GM18508 (cell line): Measurements from ENCODE around the gene GRIP2.
"Not testable (repeated sequence)": the region's sequence is repeated elsewhere in the genome, so short reads cannot be mapped to it uniquely, and the experiment has no call there.

Experiments
- ATAC-seq: cut with Tn5 transposase; IDR thresholded peaks from one replicate; pipeline ENCODE4 v1.9.1; 2021; ENCODE audit warnings: moderate number of reproducible peaks; ENCODE audit not compliant: insufficient read depth, unreplicated experiment

GRIP2 gene

DNA sequence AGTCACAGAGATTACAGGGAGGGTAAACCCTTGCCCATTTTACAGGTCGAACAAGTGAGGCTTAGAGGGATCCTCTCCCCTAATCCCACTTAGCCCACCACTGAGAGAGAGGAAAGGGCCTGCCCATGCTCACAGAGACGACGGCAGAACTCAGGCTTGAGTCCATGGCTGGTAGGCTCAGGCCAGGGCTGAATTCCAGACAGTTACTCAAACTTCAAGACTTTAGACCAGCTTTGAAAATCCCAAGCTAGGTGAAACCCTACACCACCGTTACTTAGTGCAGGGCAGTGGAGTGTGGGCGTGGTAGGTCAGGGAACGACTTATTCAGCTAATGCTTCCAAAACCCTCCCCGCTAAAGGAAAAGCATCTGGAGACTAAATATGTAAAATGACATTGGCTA lies 16.4 kb downstream of the GRIP2 start:
- no peak for ATAC-seq

DNA sequence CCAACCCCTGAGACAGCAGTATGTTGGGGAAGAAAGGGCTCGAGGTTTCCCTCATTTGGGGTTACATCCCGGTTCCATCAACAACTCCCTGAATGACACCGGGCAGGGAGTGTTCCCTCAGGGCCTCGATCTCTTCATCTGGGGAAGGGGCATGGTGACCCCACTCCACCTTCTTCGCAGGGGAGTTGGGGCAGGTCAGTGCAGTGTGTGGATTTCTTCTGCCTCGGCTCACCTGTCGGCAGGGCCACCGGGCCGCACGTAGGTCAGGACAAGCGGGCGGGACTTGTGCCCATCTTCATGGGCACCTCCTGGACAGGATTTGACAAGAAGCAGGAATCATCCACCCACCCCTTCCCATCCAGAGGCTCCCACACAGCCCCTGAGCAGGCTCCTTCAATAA lies 17.4 kb downstream of the GRIP2 start:
- ATAC-seq, result no peak

DNA sequence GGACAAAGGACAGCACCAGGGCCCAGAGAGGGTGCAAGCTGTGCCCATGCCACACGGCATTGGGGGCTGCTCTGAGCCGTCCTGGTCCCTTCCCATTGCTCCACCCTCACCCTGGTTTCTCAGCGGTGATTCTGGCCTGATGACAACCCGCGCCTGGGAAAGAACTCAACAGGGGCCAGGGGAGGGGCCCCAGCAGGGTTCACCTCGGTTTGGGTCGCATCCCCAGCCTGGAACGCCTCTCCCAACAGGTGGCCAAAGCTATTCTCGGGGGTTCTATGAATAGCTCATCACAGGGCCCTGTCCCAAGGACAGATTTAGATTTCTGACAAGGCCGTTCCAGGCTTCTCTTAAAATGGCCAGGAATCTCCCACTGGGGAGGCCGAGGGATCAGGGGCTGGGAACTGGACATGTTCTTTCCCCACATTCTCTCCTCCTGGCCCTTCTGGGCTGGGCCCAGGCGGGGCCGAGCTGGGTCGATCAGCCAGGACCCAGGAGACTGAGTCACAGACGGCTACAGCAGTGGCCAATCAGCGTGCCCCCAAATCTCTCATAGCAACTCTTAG lies 17.9 kb downstream of the GRIP2 start:
- no peak for ATAC-seq

DNA sequence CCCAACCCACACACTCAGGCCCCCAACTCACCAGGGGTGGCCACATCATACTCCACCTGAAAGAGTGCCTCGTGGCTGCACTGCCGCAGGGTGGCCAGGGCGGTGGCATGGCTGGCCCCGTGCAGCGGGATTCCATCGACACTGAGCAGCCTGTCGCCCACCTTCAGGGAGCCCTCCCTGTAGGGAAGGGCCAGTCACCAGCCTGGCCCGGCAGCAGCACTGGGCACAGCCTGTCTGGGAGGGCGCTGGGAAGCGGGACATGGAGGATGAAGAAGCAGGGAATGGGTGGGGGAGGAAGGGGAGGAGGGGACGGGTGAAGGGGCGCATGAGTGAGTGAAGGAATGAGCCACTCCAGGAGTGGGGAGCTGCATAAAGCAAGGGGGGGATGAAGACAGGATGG lies 18.5 kb downstream of the GRIP2 start:
- no peak for ATAC-seq

DNA sequence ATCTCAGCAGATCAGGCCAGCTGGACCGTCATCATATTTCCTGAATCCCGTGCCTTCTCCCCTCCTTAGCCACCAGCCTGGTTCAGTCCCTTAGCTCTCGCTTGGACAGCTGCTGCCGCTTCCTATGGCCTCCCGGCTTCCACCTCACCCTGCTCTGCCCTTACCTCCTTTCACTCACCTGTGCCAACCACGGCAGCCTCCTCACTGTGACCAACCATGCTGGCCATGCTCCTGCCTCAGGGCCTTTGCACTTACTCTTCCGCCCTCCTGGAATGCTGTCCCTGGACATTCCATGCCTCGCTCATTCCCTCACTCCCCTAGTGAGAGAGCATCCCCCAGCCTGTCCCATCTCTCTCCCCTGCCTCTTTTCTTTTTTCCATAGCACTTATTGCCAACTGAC lies 19.2 kb downstream of the GRIP2 start:
- ATAC-seq, result no peak

DNA sequence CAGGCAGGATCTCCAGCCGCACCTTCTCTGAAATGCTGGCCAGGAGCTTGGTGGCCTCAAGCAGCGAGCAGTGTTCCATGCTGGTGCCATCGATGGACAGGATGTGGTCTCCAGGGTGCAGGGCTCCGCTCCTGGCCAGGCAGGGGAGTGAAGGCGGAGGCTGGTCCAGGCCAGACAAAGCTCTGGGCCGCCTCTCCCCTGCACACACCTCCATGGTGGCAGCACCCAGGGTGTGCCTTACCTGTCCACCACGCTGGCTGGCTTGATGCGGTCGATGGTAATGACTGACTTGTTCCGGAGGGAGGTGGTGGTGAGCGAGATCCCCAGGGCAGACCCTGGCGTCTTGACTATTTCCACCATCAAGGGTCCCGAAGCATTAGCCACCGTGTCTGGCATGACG lies 20.0 kb downstream of the GRIP2 start:
- ATAC-seq, result no peak

DNA sequence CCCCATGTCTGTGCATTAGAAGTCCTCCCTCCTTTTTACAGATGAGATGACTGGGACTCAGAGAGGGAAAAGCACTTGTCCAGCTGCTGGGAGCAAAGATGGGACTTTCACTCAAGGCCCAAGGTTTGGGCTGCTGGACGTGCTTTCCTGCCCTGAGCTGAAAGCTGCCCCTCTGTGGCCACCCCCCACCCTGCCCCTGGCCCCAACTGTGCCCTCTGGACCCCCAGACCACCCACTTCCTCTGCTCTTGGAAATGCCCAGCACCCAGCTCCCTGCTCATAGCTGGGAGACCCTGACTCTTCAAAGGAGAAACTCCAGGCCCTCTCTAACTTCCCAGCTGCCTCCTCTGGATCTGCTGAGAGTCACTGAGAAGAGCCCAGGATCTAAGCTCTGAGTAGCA lies 20.7 kb downstream of the GRIP2 start:
- ATAC-seq, result no peak

DNA sequence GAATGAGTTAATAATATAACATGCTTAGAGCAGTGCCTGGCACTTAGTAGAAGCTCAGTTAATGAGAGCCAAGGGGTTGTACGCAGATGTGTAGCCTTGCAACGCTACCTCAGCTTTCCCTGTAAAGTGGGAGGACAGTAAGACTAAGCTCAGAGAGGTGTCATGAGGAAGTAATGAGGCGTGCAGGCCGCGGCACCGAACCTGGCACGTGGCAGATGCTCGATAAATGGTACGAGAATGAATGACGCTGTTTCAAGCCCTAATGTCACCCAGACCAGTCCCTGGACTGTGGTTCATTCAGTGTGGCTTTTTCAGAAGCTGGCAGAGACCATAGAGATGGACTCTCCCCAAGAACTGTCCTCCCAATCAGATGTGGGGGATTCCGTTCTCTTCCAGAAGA lies 21.2 kb downstream of the GRIP2 start:
- ATAC-seq, result no peak

DNA sequence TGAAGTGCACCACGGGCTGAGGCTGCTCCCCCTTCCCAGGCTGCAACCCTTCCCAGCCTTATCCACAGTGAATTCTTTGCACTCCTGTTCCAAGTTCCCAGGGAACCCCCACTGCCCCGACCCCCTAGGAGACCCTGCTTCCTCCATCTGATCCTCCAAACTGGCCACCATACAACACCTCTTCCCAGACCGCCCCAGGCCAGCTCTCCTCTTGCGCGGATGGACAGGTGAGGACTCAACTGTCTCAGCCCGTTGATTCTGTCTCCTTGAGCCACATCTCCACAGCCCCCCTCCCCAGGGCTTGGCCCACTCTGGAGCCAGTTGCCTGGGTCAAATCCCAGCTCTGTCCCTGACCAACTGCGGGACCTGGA lies 21.7 kb downstream of the GRIP2 start:
- ATAC-seq, result no peak

DNA sequence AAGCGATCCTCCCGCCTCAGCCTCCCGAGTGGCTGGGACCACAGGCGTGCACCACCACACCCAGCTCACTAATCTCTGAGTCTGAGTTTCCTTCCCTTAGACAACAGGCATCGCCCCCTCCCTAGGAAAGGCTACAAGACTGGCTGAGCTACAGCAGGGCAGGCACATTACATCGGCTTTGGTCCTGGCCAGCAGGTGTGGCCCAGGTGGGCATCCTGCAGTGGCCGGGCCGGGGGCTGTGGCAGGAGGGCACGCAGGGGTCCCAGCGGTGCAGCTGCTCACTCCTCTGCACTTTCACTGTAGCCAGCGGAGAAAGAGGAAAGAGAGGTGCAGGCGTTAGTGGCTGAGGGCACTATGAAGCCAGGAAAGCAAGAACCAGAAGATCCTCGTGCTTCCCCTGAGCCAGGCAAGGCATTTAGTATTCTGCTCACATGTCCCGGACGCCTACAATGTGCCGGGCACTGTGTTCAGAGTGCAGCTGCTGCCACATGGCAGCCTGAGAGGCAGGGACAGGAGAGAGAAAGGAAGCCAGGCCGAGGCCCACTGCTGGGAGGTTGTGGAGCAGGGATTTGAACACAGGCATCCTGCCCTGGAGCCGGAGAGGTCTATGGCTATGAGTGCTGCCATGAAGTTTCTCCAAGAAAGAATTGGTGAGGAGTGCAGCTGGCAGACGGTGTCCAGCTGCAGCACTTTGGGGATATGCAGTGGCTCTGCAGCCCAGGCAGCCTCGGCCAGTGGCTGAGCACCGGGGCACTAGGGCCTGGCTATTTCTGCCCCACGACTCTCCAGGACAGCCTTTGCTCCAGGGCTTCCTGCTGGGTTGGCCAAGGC lies 22.3 kb downstream of the GRIP2 start:
- ATAC-seq, result no peak

DNA sequence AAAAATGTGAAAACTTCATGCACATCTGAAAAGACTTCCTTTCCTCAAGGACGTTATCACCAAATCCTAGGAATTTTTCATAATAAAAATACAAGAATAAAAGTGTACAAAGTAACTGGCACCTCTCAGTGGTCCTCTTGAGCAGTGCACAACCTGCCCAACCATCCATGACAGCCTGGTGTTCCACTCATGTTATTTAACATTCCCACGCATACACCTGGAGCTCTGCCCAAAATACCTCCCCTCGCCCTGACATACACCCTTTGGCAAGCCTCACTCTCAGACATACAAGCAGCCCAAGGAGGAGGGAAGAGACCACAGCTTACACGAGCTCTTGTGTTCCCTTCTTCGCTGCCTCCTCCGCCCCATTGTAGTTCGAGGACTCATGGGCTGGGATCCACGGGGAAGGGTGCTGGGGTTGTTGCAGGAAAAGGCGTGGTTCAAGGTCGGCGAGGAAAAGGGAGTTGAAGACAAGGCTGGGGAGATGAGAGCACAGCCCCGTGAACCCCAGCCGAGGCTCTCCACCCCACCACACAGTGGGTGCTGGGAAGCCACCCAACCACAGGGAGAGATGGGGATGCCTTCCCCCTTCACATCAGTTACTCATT lies 23.3 kb downstream of the GRIP2 start:
- no peak for ATAC-seq

DNA sequence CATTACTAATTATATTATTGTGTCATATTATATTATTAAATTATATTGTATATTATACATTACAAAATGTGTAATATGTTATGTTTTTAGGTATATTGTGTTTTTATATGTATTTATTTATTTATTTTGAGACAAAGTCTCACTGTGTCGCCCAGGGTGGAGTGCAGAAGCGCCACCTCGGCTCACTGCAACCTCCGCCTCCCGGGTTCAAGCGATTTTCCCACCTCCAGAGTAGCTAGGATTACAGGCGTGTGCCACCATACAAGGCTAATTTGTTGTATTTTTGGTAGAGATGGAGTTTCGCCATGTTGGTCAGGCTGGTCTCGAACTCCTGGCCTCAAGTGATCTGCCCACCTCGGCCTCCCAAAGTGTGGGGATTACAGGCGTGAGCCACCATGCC lies 24.6 kb downstream of the GRIP2 start:
- ATAC-seq, result not testable (repeated sequence)

DNA sequence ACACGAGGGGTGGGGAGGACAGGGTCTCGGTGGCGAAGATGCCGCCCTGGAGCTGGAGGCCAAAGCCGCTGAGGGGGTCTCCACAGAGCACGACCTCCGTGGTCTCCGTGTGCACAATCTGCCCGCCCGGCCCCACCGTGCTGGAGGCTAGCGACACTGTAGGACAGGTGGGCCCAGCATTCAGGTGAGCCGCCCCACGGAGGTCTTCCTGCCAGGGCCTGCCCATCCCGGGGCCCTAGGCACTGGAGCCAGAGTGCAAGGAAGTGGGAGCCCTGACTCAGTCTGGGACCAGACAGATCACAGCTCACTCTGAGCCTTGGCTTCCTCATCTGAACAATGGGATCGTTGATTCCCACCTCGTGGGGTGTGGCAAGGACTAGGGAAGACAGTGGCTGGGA lies 25.8 kb downstream of the GRIP2 start:
- no peak for ATAC-seq

DNA sequence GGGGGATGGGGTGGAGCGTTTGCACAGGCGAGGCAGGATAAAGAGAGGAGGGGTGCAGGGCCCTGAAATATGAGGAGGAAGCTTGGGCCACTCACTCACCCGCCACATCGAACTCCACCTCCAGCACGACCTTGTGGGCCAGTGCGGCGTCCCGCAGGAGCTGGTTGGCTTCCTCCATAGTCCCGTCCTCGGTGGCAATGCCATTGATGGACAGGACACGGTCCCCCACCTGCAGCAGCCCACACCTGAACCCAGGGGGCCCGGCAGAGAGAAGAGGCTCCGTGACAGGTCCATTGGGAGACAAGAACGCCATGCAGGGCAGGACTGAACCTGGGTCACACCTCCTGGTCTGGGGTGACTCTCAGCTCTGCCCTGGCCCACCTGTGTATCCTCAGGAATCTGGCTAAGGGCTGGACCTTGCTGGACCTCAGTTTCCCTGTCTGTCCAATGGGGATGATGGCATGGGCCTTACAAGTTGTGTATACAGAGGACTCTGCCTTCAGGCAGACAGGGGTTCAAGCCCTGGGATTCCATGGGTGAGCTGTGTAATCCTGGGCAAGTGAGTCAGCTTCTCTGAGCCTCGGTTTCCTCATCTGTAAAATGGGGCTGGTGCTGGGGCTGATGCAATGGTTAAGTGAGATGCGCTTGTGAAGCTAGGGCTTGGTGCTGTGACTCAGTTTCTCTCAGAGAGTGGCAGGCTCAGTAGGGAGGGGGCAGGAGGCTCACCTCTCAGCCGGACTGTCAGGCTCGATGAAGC lies 26.4 kb downstream of the GRIP2 start:
- no peak for ATAC-seq

DNA sequence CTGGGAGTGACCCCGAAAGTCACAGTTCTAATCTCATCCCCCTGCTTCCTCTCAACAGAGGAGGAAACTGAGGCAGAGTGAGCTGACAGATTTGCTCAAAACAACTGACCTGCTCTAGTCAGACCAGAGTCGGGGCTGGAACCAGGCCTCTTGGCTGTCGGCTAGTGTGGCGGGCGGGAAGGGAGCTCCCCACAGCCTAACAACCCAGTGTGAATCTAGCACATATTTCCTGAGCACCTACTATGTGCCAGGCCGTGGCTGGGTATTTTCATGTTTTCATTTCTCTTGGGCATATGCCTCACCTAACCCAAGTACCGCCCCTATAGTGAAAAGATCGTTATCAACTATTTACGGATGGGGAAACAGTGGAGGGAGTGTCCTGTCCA lies 27.2 kb downstream of the GRIP2 start:
- no peak for ATAC-seq

DNA sequence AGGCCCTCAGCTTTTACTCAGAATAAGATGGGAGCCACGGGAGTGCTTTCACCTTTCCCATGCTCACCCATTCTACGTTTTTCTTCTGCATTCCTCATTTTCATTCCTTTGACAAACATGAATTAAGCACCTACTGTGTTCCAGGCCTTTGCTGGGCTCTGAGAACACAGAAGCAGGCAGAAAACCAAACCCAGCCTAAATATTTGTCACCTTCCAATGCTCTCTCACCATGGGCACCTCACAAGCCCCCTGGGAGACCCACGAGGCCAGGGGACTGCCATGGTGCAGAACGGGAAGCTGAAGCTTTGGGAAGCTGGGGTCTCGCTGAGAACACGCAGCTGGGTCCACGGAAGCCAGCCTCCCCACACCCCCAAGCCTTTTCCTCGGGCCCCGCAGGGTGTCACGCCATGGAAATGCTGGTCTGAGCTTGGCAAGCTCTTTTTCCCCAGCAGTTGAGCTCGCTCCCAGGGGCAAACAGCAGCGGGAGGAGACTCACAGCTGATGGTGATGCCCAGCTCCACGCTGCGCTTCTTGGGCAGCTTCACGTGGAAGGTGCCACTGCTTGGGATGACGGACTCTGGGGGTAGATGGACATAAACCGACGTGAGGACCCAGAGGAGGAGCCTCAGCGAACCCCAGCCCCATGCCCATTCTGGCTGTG lies 27.7 kb downstream of the GRIP2 start:
- no peak for ATAC-seq

DNA sequence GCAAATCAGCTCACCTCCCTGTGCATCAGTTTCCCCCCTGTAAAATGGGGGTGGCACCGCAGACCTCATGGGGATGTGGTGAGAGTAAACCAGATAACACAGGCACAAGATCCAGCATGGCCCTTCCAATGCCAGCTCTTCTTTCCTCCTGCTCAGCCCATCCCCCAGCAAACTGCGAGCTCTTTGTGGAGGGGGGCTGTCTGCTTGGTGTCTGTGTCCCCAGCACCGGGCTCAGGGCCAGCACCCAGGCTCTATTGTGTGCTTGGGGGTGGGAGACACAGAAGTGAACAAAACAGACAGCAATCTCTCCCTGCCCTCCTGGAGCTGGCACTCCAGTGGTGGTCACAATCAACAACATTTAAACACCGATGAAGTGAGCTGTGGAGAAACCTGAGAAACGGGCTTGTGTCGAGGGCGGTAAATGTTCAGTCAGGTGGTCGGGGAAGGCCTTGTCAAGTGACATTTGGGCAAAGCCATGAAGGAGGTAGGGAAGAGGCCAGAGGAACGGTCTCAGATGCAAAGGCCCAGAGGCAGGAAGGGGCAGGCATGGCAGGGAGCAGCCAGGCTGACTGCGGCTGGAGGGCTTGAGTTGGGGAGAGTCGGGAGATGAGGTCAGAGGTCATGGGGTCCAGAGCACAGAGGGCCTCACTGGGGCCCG lies 28.4 kb downstream of the GRIP2 start:
- no peak for ATAC-seq

DNA sequence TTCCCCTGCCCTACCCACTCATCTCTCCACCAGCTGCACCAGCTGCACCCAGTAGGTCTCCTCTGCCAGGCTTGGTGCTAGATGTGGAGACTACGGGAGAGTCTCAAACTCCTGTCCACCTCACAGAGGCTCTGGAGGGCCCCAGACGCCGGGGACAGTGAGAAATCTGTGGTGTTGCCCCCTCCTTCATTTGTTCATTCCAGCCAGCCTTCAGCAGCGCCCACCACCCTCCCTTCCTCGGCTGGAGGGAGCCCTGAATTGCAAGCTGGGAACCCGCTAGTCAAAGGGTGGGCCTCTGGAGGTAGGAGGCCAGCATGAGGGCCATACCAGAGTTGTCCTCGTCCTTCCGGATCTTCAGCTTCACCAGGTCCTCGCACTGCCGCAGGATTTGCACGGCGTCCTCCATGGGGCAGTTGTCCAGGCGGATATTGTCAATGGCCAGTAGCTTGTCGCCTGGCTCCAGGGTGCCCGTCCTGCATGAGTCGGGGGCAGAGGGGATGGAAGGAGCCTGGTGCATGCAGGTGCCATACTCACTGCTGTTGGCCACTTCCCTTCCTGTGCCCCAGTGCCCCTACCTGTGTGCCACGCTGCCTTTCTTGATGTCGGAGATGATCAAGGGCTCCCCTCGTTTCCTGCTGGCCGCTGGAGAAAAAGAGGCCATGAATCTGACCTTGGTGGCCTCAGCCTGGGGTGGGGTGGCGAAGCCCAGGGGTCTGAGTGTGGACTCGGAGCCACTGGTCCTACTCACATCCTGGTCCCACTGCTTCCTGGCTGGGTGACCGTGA lies 29.1 kb downstream of the GRIP2 start:
- ATAC-seq, result no peak

DNA sequence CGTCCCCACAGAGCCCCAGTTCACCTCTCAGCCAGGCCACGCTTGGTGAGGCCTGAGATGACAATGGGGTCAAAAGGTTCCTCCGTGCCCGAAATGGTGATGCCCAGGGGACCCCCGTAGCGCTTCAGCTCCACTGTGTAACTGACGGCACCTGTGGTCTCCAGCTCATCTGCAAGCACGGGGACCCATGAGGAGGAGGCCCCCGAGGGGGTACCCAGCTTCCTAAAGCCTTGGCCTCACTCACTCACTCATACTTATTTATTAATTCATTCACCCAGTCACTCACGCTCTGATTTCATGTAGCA lies 30.4 kb downstream of the GRIP2 start:
- no peak for ATAC-seq
